ENCODE measurements around the gene CLCN1.

CLCN1 gene

GRCh38 chr7:143375298-143376034 lies 59.6 kb downstream of the CLCN1 start:
- no peak for TF ChIP-seq GATA1 (IDR thresholded peaks at IDR 0.05; ENCODE audit: low read depth, low read length)
- TF ChIP-seq POLR2A (IDR thresholded peaks at IDR 0.05; ENCODE audit: low read length) = no peak
- DNase-seq = no peak

DNA sequence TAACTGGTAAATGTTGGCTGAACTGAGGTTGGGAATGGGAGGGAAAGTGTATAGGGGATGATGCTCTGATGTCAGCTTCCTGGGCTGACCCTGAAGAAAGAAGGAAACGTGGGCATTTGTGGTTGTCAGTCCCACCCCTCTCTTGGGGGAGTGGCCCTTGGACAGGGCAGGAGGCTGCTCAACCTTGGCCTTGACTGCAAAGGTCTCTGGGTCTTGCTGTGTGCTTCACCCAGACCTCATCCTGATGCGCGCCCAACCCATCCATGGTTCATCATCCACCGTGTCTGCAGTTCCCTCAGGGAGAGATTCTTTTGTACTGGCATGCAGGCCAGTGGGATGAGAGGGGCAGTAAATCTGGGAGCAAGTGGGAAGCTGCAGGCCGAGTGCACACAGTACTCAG lies 60.5 kb downstream of the CLCN1 start:
- TF ChIP-seq POLR2A (IDR thresholded peaks at IDR 0.05; ENCODE audit: low read length) = no peak
- no peak for TF ChIP-seq GATA1 (IDR thresholded peaks at IDR 0.05; ENCODE audit: low read depth, low read length)
- no peak for DNase-seq

DNA sequence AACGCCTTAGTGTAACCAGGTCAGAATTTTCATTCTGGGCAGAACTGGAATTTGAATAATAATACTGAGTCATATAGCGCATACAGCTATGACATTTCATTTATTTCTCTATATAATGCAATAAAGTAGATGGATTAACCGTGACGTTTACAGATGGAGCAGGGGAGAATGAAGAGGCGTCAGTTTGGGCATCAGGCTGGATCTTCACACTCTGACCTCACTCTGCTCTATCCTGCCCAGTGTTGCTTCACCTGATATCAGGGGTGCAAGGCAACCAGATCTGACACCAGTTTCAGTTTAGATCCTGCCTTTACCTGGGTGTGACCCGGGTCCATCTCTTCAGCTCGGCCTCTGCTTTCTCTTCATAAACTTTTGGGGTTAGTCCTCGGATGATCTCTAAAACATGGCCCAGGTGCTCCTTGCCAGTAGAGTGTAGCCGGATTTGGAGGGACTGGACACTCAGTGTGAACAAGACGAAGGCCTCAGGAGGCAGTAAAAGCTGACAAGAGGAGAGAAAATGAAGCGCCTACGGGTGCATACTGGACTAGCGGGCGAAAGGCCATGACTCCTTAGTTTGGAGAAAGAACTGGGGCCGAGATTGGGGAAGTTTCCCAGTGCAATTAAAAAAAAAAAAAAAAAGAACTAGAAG lies 63.8 kb downstream of the CLCN1 start:
- TF ChIP-seq POLR2A (IDR thresholded peaks at IDR 0.05; ENCODE audit: low read length) (no peak), GATA1 (IDR thresholded peaks at IDR 0.05; ENCODE audit: low read depth, low read length) (no peak)
- no peak for DNase-seq

GRCh38 chr7:143380260-143380645 lies 64.3 kb downstream of the CLCN1 start:
- DNase-seq = peak; percentile 69 to 81
- TF ChIP-seq GATA1 (IDR thresholded peaks at IDR 0.05; ENCODE audit: low read depth, low read length) (no peak), POLR2A (IDR thresholded peaks at IDR 0.05; ENCODE audit: low read length) (no peak)

- TF ChIP-seq GATA1 (IDR thresholded peaks at IDR 0.05; ENCODE audit: low read depth, low read length) (no peak), POLR2A (IDR thresholded peaks at IDR 0.05; ENCODE audit: low read length) (peak; percentile 21)
- DNase-seq = peak; percentile 74 to 81
These were observed 64.9 kb downstream of the CLCN1 start, which contains the start of gene ZYX for GRCh38 chr7:143380646-143381426. TSS of gene ZYX (plus strand) at chr7:143381345. CDS start at chr7:143381572, 227 bp downstream.

- DNase-seq = no peak
These were observed 65.7 kb downstream of the CLCN1 start for GRCh38 chr7:143381427-143382125.

GRCh38 chr7:143382126-143382790 lies 66.3 kb downstream of the CLCN1 start:
- TF ChIP-seq GATA1 (IDR thresholded peaks at IDR 0.05; ENCODE audit: low read depth, low read length) = no peak
- TF ChIP-seq POLR2A (IDR thresholded peaks at IDR 0.05; ENCODE audit: low read length) = no peak
- no peak for DNase-seq

More at GRCh38 chr7:143381427-143382125, 65.7 kb downstream of the CLCN1 start:
- TF ChIP-seq GATA1 (IDR thresholded peaks at IDR 0.05; ENCODE audit: low read depth, low read length) = no peak
- no peak for TF ChIP-seq POLR2A (IDR thresholded peaks at IDR 0.05; ENCODE audit: low read length)

DNA sequence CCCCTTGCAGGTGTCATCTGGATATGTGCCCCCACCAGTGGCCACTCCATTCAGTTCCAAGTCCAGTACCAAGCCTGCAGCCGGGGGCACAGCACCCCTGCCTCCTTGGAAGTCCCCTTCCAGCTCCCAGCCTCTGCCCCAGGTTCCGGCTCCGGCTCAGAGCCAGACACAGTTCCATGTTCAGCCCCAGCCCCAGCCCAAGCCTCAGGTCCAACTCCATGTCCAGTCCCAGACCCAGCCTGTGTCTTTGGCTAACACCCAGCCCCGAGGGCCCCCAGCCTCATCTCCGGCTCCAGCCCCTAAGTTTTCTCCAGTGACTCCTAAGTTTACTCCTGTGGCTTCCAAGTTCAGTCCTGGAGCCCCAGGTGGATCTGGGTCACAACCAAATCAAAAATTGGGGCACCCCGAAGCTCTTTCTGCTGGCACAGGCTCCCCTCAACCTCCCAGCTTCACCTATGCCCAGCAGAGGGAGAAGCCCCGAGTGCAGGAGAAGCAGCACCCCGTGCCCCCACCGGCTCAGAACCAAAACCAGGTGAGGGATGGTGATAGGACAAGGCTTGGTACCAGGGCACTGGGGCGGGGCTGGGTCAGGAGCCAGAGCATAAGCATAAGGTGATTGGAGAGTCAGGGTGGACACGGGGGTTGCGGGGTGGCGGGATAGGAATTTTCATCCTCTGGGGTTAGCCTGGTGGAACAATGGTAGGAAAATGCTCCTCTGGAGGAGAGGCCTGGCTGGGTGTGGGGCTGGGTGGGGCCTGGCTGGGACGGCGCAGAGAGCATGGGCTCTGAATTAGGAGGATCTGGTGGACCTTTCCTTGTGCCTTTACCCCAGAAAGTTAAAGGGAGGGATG lies 67.1 kb downstream of the CLCN1 start:
- TF ChIP-seq POLR2A (IDR thresholded peaks at IDR 0.05; ENCODE audit: low read length) (no peak), GATA1 (IDR thresholded peaks at IDR 0.05; ENCODE audit: low read depth, low read length) (no peak)
- DNase-seq = no peak

DNA sequence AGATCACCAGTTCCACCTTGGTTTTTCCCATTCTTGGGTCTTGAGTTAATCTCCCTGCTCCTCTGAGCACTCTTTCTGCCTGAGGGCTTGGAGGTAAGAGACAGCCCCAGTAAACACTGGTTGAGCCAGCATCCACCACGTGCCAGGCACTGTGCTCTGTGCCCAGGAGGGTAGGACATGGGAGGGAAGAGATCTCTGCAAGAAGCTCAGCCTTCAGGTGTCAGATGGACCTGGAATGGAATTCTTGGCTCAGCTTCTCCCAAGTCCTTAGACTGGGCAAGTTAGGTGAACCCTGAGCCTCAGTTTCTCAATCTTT lies 67.7 kb downstream of the CLCN1 start:
- no peak for TF ChIP-seq GATA1 (IDR thresholded peaks at IDR 0.05; ENCODE audit: low read depth, low read length)
- TF ChIP-seq POLR2A (IDR thresholded peaks at IDR 0.05; ENCODE audit: low read length) = no peak
- no peak for DNase-seq

DNA sequence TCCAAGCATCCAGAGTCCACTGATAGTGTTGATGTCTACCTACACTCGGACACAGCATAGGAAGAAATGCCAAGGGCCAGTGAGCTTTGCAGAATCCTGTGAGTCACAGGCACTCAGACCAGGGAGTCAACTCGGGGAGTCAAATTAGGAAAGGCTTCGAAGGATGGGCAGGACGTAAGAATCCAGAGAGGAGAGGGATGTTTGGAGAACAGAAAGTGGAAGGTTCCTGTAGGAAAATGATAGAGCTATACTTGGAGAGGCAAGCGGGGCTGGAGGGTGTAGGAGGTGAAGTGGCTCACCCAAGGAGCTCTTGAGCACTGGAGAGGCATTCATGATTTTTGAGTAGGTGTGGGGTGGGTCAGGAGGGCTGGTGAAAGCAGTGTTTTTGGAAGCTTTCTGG lies 68.2 kb downstream of the CLCN1 start:
- no peak for TF ChIP-seq POLR2A (IDR thresholded peaks at IDR 0.05; ENCODE audit: low read length)
- no peak for TF ChIP-seq GATA1 (IDR thresholded peaks at IDR 0.05; ENCODE audit: low read depth, low read length)
- DNase-seq = no peak

GRCh38 chr7:143384661-143385631 lies 69.0 kb downstream of the CLCN1 start:
- no peak for TF ChIP-seq GATA1 (IDR thresholded peaks at IDR 0.05; ENCODE audit: low read depth, low read length)
- no peak for TF ChIP-seq POLR2A (IDR thresholded peaks at IDR 0.05; ENCODE audit: low read length)
- no peak for DNase-seq

Measured in erythroblast (primary cell).